Measurements from ENCODE around the gene TXNDC9.

TXNDC9 gene

GRCh38 chr2:99275882-99276281, 60.3 kb downstream of the TXNDC9 start:
- Histone ChIP-seq H3K4me2 (ENCODE audit: low read depth, low read length, poor library complexity, severe bottlenecking) (no peak overlapping the region), H3K79me2 (ENCODE audit: insufficient read depth, low read length) (no peaks in the 10 kb centered on the region), H3K9me3 (ENCODE audit: insufficient read depth, low read depth, low read length) (peaks cover 3% of the 10 kb centered on the region; the same call in 1 of the 2 replicates), H3K4me1 (ENCODE audit: insufficient read depth, low read length, poor library complexity, severe bottlenecking) (no peaks in the 10 kb centered on the region), H3K36me3 (ENCODE audit: insufficient read depth, low read length) (no peaks in the 10 kb centered on the region), H3K9ac (ENCODE audit: low read depth, low read length, poor library complexity, severe bottlenecking) (no peak overlapping the region), H2AFZ (ENCODE audit: low read length) (no peak overlapping the region), H3F3A (ENCODE audit: low read depth) (no peaks in the 10 kb centered on the region), H3K27me3 (ENCODE audit: insufficient read depth, low read length, poor library complexity, severe bottlenecking) (no peaks in the 10 kb centered on the region), H3K9me2 (replicated peaks; ENCODE audit: low read depth, low read length) (no peaks in the 10 kb centered on the region), H4K20me1 (ENCODE audit: insufficient read depth, low read length, poor library complexity, severe bottlenecking) (no peaks in the 10 kb centered on the region), H3K4me3 (ENCODE audit: low read length, poor library complexity, severe bottlenecking) (no peak overlapping the region)
- no peak for TF ChIP-seq EZH2phosphoT487 (IDR thresholded peaks at IDR 0.05; ENCODE audit: borderline replicate concordance)
- TF ChIP-seq, protein P1, sequence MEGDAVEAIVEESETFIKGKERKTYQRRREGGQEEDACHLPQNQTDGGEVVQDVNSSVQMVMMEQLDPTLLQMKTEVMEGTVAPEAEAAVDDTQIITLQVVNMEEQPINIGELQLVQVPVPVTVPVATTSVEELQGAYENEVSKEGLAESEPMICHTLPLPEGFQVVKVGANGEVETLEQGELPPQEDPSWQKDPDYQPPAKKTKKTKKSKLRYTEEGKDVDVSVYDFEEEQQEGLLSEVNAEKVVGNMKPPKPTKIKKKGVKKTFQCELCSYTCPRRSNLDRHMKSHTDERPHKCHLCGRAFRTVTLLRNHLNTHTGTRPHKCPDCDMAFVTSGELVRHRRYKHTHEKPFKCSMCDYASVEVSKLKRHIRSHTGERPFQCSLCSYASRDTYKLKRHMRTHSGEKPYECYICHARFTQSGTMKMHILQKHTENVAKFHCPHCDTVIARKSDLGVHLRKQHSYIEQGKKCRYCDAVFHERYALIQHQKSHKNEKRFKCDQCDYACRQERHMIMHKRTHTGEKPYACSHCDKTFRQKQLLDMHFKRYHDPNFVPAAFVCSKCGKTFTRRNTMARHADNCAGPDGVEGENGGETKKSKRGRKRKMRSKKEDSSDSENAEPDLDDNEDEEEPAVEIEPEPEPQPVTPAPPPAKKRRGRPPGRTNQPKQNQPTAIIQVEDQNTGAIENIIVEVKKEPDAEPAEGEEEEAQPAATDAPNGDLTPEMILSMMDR (conservative IDR thresholded peaks at IDR 0.05; ENCODE audit: low read length) = no peak

Measured in Loucy (cell line).